Measurements from ENCODE around the gene RIPK4.

The RIPK4 gene

GRCh38 chr21:41767606-41768436, 969 bp upstream of the RIPK4 start:
- no peaks in the 10 kb centered on the region for H3K36me3 ChIP-seq
- H3K27me3 ChIP-seq (ENCODE audit: insufficient read depth, low read depth, severe bottlenecking): peaks cover 3% of the 10 kb centered on the region
- no peak overlapping the region for H3K27ac ChIP-seq
- DNase-seq: no peak
- peak overlapping the region; percentile 52 for H3K4me3 ChIP-seq (ENCODE audit: low read depth, low read length)
- TF ChIP-seq, protein P1, sequence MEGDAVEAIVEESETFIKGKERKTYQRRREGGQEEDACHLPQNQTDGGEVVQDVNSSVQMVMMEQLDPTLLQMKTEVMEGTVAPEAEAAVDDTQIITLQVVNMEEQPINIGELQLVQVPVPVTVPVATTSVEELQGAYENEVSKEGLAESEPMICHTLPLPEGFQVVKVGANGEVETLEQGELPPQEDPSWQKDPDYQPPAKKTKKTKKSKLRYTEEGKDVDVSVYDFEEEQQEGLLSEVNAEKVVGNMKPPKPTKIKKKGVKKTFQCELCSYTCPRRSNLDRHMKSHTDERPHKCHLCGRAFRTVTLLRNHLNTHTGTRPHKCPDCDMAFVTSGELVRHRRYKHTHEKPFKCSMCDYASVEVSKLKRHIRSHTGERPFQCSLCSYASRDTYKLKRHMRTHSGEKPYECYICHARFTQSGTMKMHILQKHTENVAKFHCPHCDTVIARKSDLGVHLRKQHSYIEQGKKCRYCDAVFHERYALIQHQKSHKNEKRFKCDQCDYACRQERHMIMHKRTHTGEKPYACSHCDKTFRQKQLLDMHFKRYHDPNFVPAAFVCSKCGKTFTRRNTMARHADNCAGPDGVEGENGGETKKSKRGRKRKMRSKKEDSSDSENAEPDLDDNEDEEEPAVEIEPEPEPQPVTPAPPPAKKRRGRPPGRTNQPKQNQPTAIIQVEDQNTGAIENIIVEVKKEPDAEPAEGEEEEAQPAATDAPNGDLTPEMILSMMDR (IDR thresholded peaks at IDR 0.05; ENCODE audit: low read depth, low read length): no peak
- no peaks in the 10 kb centered on the region for H3K9me3 ChIP-seq (ENCODE audit: severe bottlenecking)

GRCh38 chr21:41765973-41766882, 624 bp downstream of the RIPK4 start:
- no peak overlapping the region for H3K27ac ChIP-seq
- H3K27me3 ChIP-seq (ENCODE audit: insufficient read depth, low read depth, severe bottlenecking): peaks cover 3% of the 10 kb centered on the region
- DNase-seq: no peak
- H3K9me3 ChIP-seq (ENCODE audit: severe bottlenecking): no peaks in the 10 kb centered on the region
- no peaks in the 10 kb centered on the region for H3K36me3 ChIP-seq
- TF ChIP-seq, protein P1 (IDR thresholded peaks at IDR 0.05; ENCODE audit: low read depth, low read length): no peak
- H3K4me3 ChIP-seq (ENCODE audit: low read depth, low read length): peak overlapping the region; percentile 52

DNA sequence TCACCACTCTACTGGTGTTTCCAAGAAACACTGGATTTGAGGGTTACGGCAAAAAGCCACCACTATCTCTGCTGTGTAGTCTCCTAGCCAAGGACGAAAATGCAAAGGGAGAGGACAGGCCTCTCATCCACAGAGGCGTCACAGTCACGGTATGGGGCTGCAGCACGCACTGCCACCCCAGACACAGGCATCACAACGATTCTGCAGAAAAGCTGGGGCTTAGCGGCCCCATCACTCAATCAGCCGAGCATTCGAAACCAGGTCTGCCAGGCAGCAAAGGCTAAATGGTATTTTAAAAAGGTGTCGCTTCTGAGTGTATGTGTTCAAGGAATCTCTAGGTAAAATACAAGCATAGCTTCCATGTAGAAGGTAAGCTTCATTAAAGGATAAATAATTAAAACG, 1.4 kb downstream of the RIPK4 start:
- H3K9me3 ChIP-seq (ENCODE audit: severe bottlenecking): no peaks in the 10 kb centered on the region
- no peak overlapping the region for H3K27ac ChIP-seq
- H3K36me3 ChIP-seq: no peaks in the 10 kb centered on the region
- H3K4me3 ChIP-seq (ENCODE audit: low read depth, low read length): no peak overlapping the region
- no peak for DNase-seq
- peaks cover 3% of the 10 kb centered on the region for H3K27me3 ChIP-seq (ENCODE audit: insufficient read depth, low read depth, severe bottlenecking)
- TF ChIP-seq, protein P1 (IDR thresholded peaks at IDR 0.05; ENCODE audit: low read depth, low read length): no peak

GRCh38 chr21:41764558-41765419, 2.1 kb downstream of the RIPK4 start:
- no peak for DNase-seq

GRCh38 chr21:41763996-41764395, 2.9 kb downstream of the RIPK4 start:
- Histone ChIP-seq H3K36me3 (no peaks in the 10 kb centered on the region), H3K4me3 (ENCODE audit: low read depth, low read length) (no peak overlapping the region), H3K27me3 (ENCODE audit: insufficient read depth, low read depth, severe bottlenecking) (peaks cover 3% of the 10 kb centered on the region), H3K27ac (no peak overlapping the region), H3K9me3 (ENCODE audit: severe bottlenecking) (no peaks in the 10 kb centered on the region)
- no peak for DNase-seq
- TF ChIP-seq, protein P1 (IDR thresholded peaks at IDR 0.05; ENCODE audit: low read depth, low read length): no peak

More at GRCh38 chr21:41764558-41765419, 2.1 kb downstream of the RIPK4 start:
- H3K27ac ChIP-seq: no peak overlapping the region
- H3K27me3 ChIP-seq (ENCODE audit: insufficient read depth, low read depth, severe bottlenecking): peaks cover 3% of the 10 kb centered on the region
- no peaks in the 10 kb centered on the region for H3K9me3 ChIP-seq (ENCODE audit: severe bottlenecking)
- no peaks in the 10 kb centered on the region for H3K36me3 ChIP-seq
- no peak overlapping the region for H3K4me3 ChIP-seq (ENCODE audit: low read depth, low read length)
- TF ChIP-seq, protein P1 (IDR thresholded peaks at IDR 0.05; ENCODE audit: low read depth, low read length): no peak
